Activated naive CD4-positive, alpha-beta T cell treated with anti-CD3 and anti-CD28 coated beads, Interleukin-2, amount 50 U/mL, for 24 hours (primary cell): Measurements from ENCODE around the gene CCDC187.

Source experiments
- H3K27ac Mint-ChIP-seq: one replicate; pipeline ENCODE4 v1.8.0; 2021; ENCODE audit warnings: mild to moderate bottlenecking, mixed read lengths
- H3K27me3 Mint-ChIP-seq: one replicate; pipeline ENCODE4 v1.8.0; 2021; ENCODE audit warnings: mixed read lengths
- H3K36me3 Mint-ChIP-seq: one replicate; pipeline ENCODE4 v1.8.0; 2021; ENCODE audit warnings: mixed read lengths
- H3K4me1 Mint-ChIP-seq: one replicate; pipeline ENCODE4 v1.8.0; 2021; ENCODE audit warnings: mixed read lengths
- H3K4me3 Mint-ChIP-seq: one replicate; pipeline ENCODE4 v1.8.0; 2021; ENCODE audit warnings: mild to moderate bottlenecking, mixed read lengths
- H3K9me3 Mint-ChIP-seq: one replicate; pipeline ENCODE4 v1.8.0; 2021; ENCODE audit warnings: mixed read lengths

CCDC187 gene

DNA sequence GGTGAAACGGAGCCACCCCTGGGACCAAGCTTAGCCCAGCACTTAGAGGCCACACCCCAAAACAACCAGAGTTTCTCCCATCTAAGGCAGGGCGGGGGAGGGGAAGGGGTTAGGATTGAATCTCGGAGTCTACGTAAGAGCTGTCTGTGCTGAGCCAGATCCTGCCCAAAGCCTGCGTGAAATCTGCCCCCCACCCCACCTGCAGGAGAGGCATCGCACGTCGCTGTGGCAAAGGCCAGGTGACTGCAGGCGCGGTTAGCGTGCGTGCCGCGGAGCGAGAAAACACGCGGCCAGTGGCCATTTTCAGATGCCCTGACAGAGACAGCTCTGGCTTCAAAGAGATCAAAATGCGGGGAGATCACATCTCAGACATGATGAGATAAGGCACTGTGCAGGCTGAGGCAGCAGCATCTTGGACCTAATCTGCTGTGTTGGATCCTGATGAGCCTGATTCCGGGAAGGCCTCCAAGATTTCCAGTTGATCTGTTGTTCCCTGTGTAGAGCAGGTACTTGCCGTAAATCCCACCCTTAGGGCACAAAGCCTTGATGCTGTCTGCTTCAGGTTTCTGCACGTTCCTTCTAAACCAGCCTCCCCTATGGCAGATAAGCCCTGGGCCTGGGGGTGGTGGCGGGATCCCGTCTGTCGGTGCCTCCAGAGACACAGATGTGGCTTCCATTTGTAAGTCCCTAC, 55.8 kb downstream of the CCDC187 start:
- Mint-ChIP-seq H3K36me3 (peaks cover 3% of the 10 kb centered on the region), H3K4me1 (peaks cover 21% of the 10 kb centered on the region), H3K4me3 (no peak overlapping the region), H3K27ac (no peak overlapping the region), H3K9me3 (no peaks in the 10 kb centered on the region), H3K27me3 (no peaks in the 10 kb centered on the region)

DNA sequence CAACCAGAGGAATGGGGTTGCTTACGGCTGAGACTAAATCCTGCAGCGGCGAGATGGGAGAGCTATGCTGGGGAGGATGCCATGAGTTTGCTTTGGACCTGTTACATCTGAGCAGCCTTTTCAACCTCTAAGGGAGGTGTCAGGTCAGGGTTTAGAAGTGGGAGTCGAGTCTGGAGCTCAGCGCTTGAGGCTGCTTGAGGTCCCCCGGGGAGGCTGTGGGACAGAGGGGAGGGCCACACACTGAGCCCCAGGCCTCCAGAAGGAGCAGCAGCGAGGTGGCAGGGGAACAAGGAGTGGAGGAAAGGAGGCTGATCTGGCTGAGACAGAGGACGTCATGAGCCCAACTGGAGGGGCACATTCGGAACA, 56.4 kb downstream of the CCDC187 start:
- Mint-ChIP-seq H3K4me3 (no peak overlapping the region), H3K36me3 (peaks cover 3% of the 10 kb centered on the region), H3K27me3 (no peaks in the 10 kb centered on the region), H3K9me3 (no peaks in the 10 kb centered on the region), H3K27ac (no peak overlapping the region), H3K4me1 (peaks cover 26% of the 10 kb centered on the region)

DNA sequence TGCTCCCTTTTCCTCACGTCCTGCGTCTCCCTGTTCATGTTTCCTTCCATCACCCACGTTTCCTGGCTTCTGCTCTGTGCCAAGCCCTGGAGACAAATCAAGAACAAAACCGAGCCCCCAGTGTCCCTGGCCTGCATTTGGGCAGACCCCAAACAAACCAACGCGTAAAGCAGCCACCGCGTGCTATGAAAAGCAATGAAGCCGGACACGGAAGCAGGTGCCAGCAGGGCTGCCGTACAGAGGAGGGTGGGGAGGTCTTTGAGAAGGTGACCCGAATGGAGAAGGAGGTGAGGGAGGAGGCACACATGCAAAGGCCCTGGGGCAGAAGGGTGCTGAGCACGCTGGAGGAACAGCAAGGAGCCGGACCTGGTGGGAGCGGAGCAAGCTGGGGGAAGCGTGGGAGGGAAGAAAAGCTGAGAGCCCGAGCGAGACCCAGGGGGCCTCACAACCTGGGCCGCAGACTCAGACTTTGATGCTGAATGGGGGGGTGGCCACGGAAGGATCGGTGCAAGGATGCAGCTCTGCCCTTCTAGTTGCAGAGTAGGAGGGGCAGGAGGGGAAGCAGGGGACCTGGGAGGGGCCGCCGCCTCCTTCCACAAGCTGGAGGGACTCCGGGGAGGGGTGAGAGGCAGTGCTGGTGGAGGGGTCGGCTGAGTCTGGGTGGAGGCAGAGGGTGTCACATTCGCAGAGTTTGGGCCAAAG, 56.9 kb downstream of the CCDC187 start:
- Mint-ChIP-seq H3K27me3 (no peaks in the 10 kb centered on the region), H3K4me1 (peaks cover 31% of the 10 kb centered on the region), H3K27ac (no peak overlapping the region), H3K36me3 (peaks cover 3% of the 10 kb centered on the region), H3K4me3 (no peak overlapping the region), H3K9me3 (no peaks in the 10 kb centered on the region)

DNA sequence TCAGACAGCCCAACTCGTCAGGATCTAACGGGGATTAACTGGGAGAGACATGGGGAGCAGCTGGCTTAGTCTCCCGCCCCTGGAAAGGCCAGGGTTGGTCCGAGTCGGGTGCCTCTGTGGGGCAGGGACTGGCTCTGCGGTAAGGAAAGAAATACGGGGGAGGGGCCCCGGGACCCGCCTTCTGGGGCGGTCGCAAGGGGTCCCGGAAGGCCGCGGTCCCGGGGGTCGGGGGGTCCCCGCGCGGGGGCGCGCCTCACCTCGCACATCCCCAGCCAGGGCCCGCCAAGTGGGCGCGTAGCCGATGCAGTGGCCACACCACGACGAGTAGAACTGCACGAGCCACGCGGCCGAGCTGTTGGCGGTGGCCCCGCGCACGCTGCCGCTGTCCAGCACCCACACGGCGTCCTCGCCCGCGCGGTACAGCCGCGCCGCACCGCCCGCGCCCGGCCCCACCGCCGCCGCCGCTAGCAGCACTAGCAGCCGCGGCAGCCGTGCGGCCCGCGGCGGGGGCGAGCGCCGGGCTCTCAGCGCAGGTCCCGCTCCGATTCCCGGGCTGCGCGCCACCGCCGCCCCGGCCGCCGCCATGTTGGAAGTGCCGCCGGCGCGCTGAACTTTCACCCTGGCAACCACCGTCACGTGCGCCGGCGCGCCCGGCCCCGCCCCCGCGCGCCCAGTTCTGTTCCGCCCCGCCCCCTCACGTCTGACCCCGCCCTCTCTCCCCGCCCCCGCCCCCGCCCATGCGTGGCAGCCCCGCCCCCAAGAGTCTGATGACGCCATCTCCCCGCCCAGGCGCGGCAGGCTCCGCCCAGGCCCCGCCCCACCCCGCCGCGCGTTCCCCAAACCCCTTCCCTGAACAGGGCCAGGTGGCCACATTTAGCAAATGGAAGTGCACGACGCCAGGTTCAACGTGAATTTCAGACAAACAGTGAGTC, 58.4 kb downstream of the CCDC187 start, which contains the start of gene QSOX2:
Gene QSOX2, minus strand, starts transcription at position 594 of the 932 bp plus-strand sequence. Its CDS starts 9 bp downstream, at position 585.
- peaks cover 3% of the 10 kb centered on the region for H3K36me3 Mint-ChIP-seq
- H3K27me3 Mint-ChIP-seq: no peaks in the 10 kb centered on the region
- H3K4me1 Mint-ChIP-seq: peaks cover 41% of the 10 kb centered on the region
- H3K4me3 Mint-ChIP-seq: peak within 1 kb of the TSS; percentile 99
- H3K27ac Mint-ChIP-seq: peak within 1 kb of the TSS; percentile 98
- H3K9me3 Mint-ChIP-seq: no peaks in the 10 kb centered on the region

DNA sequence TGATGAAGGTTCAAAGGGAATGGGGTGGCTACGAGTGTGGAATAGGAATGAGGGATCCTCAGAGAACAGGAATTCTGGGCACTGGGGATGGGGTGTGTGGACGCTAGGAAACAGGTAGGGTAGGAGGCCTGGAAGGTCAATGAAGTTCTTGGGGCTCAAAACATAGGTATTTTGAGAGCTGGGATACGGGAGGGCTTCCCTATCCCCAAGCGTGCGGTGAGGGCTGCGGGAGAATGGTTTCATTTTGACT, 59.0 kb downstream of the CCDC187 start:
- Mint-ChIP-seq H3K4me1 (peaks cover 41% of the 10 kb centered on the region), H3K27ac (peak overlapping the region; percentile 98), H3K9me3 (no peaks in the 10 kb centered on the region), H3K4me3 (peak overlapping the region; percentile 99), H3K27me3 (no peaks in the 10 kb centered on the region), H3K36me3 (peaks cover 3% of the 10 kb centered on the region)

DNA sequence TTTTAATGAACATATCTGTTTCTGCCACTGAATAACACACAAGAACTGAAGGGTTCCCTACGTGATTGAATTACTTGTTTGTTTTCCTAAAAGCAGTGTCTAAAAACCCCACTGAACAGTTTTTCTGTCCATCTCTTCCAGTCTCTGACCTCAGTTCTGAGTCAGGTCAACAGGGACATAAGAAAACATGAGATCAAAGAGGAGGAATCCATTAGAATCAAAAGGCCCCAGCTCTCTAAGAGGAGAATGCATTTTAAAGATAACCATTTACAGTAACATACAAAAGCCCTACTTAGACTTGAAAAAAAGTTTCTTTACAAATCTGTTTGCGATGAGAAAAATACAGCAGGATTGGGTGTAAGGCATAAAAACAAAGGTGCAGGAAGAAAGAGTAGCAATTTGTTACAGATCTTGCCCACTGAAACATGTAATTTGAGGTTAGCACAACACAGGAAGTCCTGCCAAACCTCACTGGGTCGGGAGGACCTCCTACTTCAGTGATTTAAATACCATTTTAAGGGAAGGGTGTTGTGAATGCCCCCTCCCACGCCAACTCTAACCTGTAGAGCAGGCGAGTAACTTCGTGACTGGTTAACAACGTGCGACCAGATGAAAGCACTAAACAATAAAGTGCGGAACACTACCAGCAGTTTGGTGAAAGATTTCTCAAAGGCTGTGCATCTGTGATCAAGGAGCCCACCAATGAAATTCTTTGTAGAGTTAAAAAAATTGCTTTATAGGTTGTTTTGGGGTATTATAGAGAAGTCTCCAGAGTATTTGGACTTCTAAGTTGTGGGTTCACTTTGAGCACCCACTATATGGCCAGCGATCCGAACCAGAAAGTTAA, 59.5 kb downstream of the CCDC187 start:
- Mint-ChIP-seq H3K27ac (peak overlapping the region; percentile 98), H3K4me3 (peak overlapping the region; percentile 99), H3K9me3 (no peaks in the 10 kb centered on the region), H3K4me1 (peaks cover 45% of the 10 kb centered on the region), H3K27me3 (no peaks in the 10 kb centered on the region), H3K36me3 (peaks cover 3% of the 10 kb centered on the region)

DNA sequence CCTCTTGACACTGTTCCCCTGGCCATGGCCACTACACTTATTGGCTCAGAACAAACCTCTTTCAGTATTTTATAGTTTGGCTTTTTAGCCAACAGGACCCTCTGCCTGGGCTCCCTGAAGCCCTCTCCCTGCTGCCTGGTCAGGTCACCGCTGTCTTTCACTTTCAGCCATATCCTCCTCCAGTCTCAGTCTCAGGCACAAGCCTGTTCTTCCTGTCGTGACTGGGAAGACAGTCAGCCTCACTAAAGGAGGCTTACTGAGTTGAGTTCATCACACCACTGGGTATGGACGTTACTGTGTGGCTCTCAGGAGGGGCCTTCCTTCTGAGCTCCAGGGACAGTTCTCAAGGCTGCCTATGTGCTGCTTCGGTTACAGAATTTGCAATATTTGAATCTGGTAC, 60.3 kb downstream of the CCDC187 start:
- Mint-ChIP-seq H3K36me3 (peaks cover 3% of the 10 kb centered on the region), H3K27me3 (no peaks in the 10 kb centered on the region), H3K4me1 (peaks cover 49% of the 10 kb centered on the region), H3K9me3 (no peaks in the 10 kb centered on the region), H3K4me3 (peak overlapping the region; percentile 99), H3K27ac (peak overlapping the region; percentile 98)

DNA sequence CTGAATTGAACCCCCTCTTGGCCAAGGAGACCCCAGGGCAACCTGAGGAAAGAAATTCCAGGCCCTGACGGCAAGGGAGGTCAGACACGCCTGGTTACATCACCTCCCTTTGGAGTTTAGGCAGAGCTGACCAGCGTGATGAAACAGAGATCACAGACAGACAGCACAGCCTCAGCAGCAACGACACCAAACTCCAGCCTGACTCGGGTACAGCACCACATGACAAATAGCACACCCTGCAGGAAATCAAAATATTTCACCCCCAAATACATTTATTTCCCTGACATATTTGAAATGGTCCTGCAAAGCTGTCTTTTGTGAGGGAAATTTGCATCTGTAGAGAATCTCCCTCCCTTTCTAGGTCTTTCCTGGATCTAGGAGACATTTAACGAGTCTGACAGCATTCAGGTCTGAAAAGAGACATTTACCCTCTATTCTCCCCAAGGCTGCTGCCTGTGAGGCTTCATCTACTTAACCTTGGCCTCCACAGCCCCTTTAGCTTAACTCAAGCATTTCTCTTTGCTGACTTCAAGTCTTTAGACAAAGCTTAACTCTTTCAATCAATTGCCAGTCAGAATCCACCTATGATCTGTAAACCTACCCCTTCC, 60.9 kb downstream of the CCDC187 start:
- H3K9me3 Mint-ChIP-seq: no peaks in the 10 kb centered on the region
- no peaks in the 10 kb centered on the region for H3K27me3 Mint-ChIP-seq
- peak overlapping the region; percentile 30 for H3K27ac Mint-ChIP-seq
- H3K36me3 Mint-ChIP-seq: peaks cover 3% of the 10 kb centered on the region
- no peak overlapping the region for H3K4me3 Mint-ChIP-seq
- H3K4me1 Mint-ChIP-seq: peaks cover 49% of the 10 kb centered on the region

DNA sequence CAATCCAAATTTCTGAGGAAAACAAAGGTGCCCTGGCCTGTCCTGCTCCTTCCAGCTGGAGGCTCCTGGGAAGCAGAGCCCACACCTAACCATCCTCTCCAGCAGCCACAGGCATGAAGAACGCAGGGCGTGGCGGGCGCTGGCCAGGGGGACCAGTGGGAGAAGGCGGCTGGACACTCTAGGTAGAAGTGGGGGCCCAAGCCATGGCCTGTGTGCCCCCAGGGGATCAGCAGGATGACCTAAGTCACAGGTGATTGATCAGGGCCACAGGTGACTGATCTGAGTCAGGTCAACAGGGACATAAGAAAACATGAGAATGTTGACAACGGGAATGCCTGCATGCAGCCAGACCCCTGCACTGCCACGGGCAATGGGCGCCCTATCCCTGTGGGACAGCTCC, 61.6 kb downstream of the CCDC187 start:
- Mint-ChIP-seq H3K36me3 (peaks cover 3% of the 10 kb centered on the region), H3K9me3 (no peaks in the 10 kb centered on the region), H3K4me3 (no peak overlapping the region), H3K27ac (no peak overlapping the region), H3K4me1 (peaks cover 49% of the 10 kb centered on the region), H3K27me3 (no peaks in the 10 kb centered on the region)

DNA sequence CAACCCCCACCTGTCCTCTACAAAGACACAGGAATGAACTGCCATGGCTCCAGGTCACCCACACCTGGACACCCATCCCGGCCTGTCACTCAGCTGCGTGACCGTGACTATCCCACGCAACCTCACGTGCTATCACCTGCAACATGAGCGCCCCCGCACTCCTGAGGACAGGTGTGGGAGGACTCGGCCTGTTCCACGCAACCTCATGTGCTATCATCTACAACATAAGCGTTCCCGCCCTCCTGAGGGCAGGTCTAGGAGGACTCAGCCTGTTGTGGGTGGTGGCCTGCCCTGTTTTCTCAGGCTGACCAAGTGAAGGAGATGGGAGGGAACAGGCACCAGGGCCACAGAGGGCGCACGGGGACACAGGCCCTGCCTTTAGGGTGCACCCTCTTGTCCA, 62.4 kb downstream of the CCDC187 start:
- Mint-ChIP-seq H3K36me3 (peaks cover 3% of the 10 kb centered on the region), H3K4me1 (peaks cover 49% of the 10 kb centered on the region), H3K4me3 (no peak overlapping the region), H3K27ac (no peak overlapping the region), H3K27me3 (no peaks in the 10 kb centered on the region), H3K9me3 (no peaks in the 10 kb centered on the region)

DNA sequence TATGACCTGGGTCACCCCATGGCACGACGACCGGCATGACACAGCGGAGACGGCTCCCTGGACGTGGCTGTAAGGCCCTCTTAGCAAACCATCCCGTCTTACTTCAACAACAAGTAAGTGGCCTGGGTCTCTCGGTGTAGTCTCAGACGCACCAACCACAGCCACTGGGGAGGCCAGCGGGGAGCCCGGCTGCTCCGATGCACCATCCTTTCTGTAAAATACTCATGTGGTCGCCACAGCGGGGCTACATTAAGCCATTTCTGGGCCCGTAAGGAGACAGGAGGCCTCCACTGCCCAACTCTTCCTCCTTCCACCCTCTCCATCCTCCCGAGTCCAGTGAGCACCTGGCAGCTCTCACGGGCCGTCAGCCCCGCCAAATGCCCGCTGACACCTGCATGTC, 63.0 kb downstream of the CCDC187 start:
- H3K4me3 Mint-ChIP-seq: no peak overlapping the region
- H3K4me1 Mint-ChIP-seq: peaks cover 49% of the 10 kb centered on the region
- H3K27me3 Mint-ChIP-seq: no peaks in the 10 kb centered on the region
- peaks cover 3% of the 10 kb centered on the region for H3K36me3 Mint-ChIP-seq
- H3K27ac Mint-ChIP-seq: no peak overlapping the region
- H3K9me3 Mint-ChIP-seq: no peaks in the 10 kb centered on the region

DNA sequence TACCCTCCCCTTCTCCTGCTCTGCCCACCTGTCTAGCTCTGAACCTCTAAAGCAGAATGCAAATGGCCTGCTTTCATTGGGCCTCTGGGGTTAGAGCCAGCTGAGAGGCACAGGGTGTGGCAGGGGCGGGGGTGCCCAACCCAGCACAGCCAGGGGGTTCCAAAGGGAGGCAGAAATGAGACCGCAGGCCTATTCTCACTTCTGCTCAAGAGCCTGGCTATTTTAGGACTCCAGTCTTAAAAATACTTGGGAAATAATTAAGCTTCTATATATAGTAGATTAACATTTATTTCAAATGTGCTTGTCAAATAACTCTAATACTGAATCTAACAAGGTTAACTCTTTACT, 63.9 kb downstream of the CCDC187 start:
- H3K27me3 Mint-ChIP-seq: no peaks in the 10 kb centered on the region
- H3K9me3 Mint-ChIP-seq: no peaks in the 10 kb centered on the region
- H3K27ac Mint-ChIP-seq: no peak overlapping the region
- H3K4me1 Mint-ChIP-seq: peaks cover 50% of the 10 kb centered on the region
- H3K4me3 Mint-ChIP-seq: no peak overlapping the region
- H3K36me3 Mint-ChIP-seq: peaks cover 2% of the 10 kb centered on the region

DNA sequence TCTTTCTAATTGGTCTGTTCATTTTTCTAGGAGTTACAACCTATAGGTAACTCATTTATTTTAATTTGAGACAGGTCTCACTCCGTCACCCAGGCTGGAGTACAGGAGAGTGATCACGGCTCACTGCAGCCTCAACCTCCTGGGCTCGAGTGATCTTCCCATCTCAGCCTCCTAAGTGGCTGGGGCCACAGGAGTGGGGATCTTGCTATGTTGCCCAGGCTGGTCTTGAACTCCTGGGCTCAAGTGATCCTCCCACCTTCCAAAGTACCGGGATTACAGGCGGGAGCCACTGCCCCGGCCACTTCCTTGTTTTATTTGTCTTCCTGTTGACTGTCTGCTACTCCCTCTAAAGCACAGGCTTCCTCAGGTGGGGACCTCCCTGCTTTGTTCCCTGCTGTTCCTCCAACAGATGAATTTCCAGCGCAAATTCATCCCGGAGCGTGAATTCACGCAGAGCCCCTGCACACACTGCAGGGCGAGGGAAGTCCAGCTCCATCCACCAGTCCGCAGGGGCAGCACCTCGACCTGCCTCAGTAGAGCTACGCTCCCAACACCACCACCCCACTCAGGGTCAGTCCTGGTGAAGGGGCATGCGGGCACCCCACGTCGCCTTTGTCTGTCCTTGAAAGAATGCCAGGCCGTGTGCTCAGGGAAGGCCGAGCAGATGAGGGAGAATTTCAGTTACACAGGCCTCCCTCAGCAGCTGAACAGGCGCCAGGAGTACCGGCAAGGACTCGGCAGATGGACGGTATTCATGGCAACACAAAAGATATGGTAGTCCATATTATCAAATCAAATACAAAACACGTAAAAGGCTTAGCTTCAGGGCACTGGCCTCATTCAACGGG, 64.5 kb downstream of the CCDC187 start:
- Mint-ChIP-seq H3K9me3 (no peaks in the 10 kb centered on the region), H3K4me3 (no peak overlapping the region), H3K4me1 (peaks cover 47% of the 10 kb centered on the region), H3K36me3 (no peaks in the 10 kb centered on the region), H3K27me3 (no peaks in the 10 kb centered on the region), H3K27ac (no peak overlapping the region)

DNA sequence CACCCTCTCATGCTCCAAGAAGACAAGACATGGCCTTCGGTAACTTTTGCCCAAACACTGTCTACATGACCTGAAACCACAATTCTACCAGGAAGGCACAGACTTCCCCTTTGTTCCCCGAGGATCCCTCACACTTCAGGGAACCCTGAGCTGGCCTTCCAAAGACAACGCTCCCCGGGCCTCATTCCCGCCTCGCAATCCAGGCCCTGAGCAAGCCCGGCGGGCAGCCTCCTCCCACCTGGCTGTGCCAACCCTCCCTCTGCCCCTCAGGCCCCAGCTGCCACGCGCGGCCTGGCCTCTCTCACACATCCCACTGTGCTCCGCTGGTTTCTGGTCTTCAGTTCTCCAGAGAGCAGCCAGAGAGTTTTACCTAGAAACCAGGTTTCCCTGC, 65.6 kb downstream of the CCDC187 start:
- no peak overlapping the region for H3K4me3 Mint-ChIP-seq
- H3K27ac Mint-ChIP-seq: no peak overlapping the region
- H3K9me3 Mint-ChIP-seq: no peaks in the 10 kb centered on the region
- H3K27me3 Mint-ChIP-seq: no peaks in the 10 kb centered on the region
- no peaks in the 10 kb centered on the region for H3K36me3 Mint-ChIP-seq
- H3K4me1 Mint-ChIP-seq: peaks cover 46% of the 10 kb centered on the region
